ENCODE measurements around the gene BEND3. TPM values are rescaled to one million over a fixed set of nuclear protein-coding genes. Genes with fewer than 3 reads are reported as not detected.
"Not testable (repeated sequence)": the region's sequence is repeated elsewhere in the genome, so short reads cannot be mapped to it uniquely, and the experiment has no call there.

Gene BEND3
- total and polyA plus RNA-seq, 2 experiments from 2014 or later: 9.2 to 33.7 TPM

- TF ChIP-seq CREB1 (CRISPR knock-in tag; IDR thresholded peaks at IDR 0.05; ENCODE audit: low read depth) (no peak), ZNF462 (CRISPR knock-in tag; IDR thresholded peaks at IDR 0.05) (no peak), EZH2phosphoT487 (IDR thresholded peaks at IDR 0.05; ENCODE audit: unreplicated experiment) (no peak), CTCF (conservative IDR thresholded peaks at IDR 0.05; ENCODE audit: low read depth in 2 of 2) (no peak), EZH2 (IDR thresholded peaks at IDR 0.05; ENCODE audit: low read depth, unreplicated experiment) (no peak)
Observed at GRCh38 chr6:107140581-107140980, 25.3 kb upstream of the BEND3 start (continued).

GRCh38 chr6:107136324-107136723 is 21.0 kb upstream of the BEND3 start:
- not testable (repeated sequence) for H3K27me3 Mint-ChIP-seq (ENCODE audit: insufficient read depth, low read depth, poor library complexity); H3K9me3 Mint-ChIP-seq; H3K36me3 Mint-ChIP-seq (ENCODE audit: low read depth); H3K4me1 Mint-ChIP-seq; H2AFZ ChIP-seq; H3K27ac ChIP-seq (ENCODE audit: low read depth); H3K36me3 ChIP-seq (ENCODE audit: insufficient read depth); H3K27me3 ChIP-seq (ENCODE audit: insufficient read depth); H3K27ac Mint-ChIP-seq; H3K79me2 ChIP-seq (replicated peaks; ENCODE audit: insufficient read depth); H3F3A ChIP-seq (replicated peaks; ENCODE audit: low read depth); ATAC-seq; H3K9me2 ChIP-seq (ENCODE audit: insufficient read depth); H3K4me3 Mint-ChIP-seq; H3K4me3 ChIP-seq; H4K20me1 ChIP-seq (replicated peaks; ENCODE audit: insufficient read depth); H3K4me2 ChIP-seq
- peak; percentile 58; the same call in 1 of the 2 replicates for TF ChIP-seq ZNF462 (CRISPR knock-in tag; IDR thresholded peaks at IDR 0.05)
- peaks cover 12% of the 10 kb centered on the region for H3K4me1 ChIP-seq (ENCODE audit: insufficient read depth)
- peak; percentile 30 for DNase-seq (ENCODE audit: low spot score)

All from GM23338 (cell line).